SK-N-SH treated with all-trans-retinoic acid at 6 μM for 48 hours (cell line): ENCODE results near the gene BNC2.

Experiments used
- ARNTL ChIP-seq: fragments of 450-650 bp; formaldehyde crosslinking; IDR thresholded peaks from 2 replicates; pipeline ENCODE4 v1.5.0; 2020; ENCODE audit warnings: low read depth, mild to moderate bottlenecking, moderate library complexity, borderline replicate concordance
- BACH2 ChIP-seq: fragments of 250-450 bp; sonication (Bioruptor Pico); IDR thresholded peaks from 2 replicates; pipeline ENCODE4 v1.9.0; 2021; ENCODE audit warnings: mild to moderate bottlenecking, borderline replicate concordance
- CSRNP3 ChIP-seq: fragments of 250-450 bp; sonication (Bioruptor Pico); IDR thresholded peaks from 2 replicates; pipeline ENCODE4 v1.5.1; 2021; ENCODE audit warnings: mild to moderate bottlenecking, moderate library complexity
- ISL1 ChIP-seq: fragments of 250-450 bp; sonication (Bioruptor Pico); IDR thresholded peaks from 2 replicates; pipeline ENCODE4 v2.1.2; 2022; ENCODE audit warnings: mild to moderate bottlenecking, moderate library complexity
- POU6F1 ChIP-seq: fragments of 250-450 bp; sonication (Bioruptor Pico); IDR thresholded peaks from 2 replicates; pipeline ENCODE4 v1.8.0; 2021; ENCODE audit warnings: low read depth, mild to moderate bottlenecking, moderate library complexity, borderline replicate concordance
- PPARA ChIP-seq: fragments of 250-450 bp; sonication (Bioruptor Pico); IDR thresholded peaks from 2 replicates; pipeline ENCODE4 v1.5.0; 2020; ENCODE audit warnings: mild to moderate bottlenecking, borderline replicate concordance
- TCF4 ChIP-seq: fragments of 250-450 bp; sonication (Bioruptor Pico); IDR thresholded peaks from 2 replicates; pipeline ENCODE4 v1.8.0; 2021; ENCODE audit warnings: mild to moderate bottlenecking, moderate library complexity, borderline replicate concordance
- TOX ChIP-seq: fragments of 250-450 bp; sonication (Bioruptor Pico); IDR thresholded peaks from 2 replicates; pipeline ENCODE4 v1.8.0; 2021; ENCODE audit warnings: mild to moderate bottlenecking, moderate library complexity, borderline replicate concordance
- TSHZ2 ChIP-seq: fragments of 250-450 bp; sonication (Bioruptor Pico); IDR thresholded peaks from 2 replicates; pipeline ENCODE4 v1.5.0; 2020; ENCODE audit warnings: mild to moderate bottlenecking, moderate library complexity
- ZC3H10 ChIP-seq: fragments of 250-450 bp; sonication (Bioruptor Pico); IDR thresholded peaks from 2 replicates; pipeline ENCODE4 v1.5.1; 2021; ENCODE audit warnings: mild to moderate bottlenecking, moderate library complexity
- ZFP3 ChIP-seq: fragments of 250-450 bp; sonication (Bioruptor Pico); IDR thresholded peaks from 2 replicates; pipeline ENCODE4 v1.5.0; 2020; ENCODE audit warnings: mild to moderate bottlenecking, moderate library complexity
- ZFP30 ChIP-seq: fragments of 450-650 bp; formaldehyde crosslinking; IDR thresholded peaks from 2 replicates; pipeline ENCODE4 v1.5.0; 2022; ENCODE audit warnings: mild to moderate bottlenecking, moderate library complexity
- ZNF8 ChIP-seq: fragments of 450-650 bp; formaldehyde crosslinking; IDR thresholded peaks from 2 replicates; pipeline ENCODE4 v1.5.0; 2020; ENCODE audit warnings: mild to moderate bottlenecking, moderate library complexity
- TF ChIP-seq, protein P1 (sequence below): fragments of 250-450 bp; sonication (Bioruptor Pico); IDR thresholded peaks from 2 replicates; pipeline ENCODE4 v1.8.0; 2020; ENCODE audit warnings: mild to moderate bottlenecking, moderate library complexity, borderline replicate concordance

GRCh38 chr9:16626577-16627130 is 243.8 kb downstream of the BNC2 start:
- TF ChIP-seq, protein P1, sequence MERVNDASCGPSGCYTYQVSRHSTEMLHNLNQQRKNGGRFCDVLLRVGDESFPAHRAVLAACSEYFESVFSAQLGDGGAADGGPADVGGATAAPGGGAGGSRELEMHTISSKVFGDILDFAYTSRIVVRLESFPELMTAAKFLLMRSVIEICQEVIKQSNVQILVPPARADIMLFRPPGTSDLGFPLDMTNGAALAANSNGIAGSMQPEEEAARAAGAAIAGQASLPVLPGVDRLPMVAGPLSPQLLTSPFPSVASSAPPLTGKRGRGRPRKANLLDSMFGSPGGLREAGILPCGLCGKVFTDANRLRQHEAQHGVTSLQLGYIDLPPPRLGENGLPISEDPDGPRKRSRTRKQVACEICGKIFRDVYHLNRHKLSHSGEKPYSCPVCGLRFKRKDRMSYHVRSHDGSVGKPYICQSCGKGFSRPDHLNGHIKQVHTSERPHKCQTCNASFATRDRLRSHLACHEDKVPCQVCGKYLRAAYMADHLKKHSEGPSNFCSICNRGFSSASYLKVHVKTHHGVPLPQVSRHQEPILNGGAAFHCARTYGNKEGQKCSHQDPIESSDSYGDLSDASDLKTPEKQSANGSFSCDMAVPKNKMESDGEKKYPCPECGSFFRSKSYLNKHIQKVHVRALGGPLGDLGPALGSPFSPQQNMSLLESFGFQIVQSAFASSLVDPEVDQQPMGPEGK (CRISPR knock-in tag) = no peak
- TF ChIP-seq ZNF8 (CRISPR knock-in tag) (no peak), ZFP3 (CRISPR knock-in tag) (no peak), TOX (CRISPR knock-in tag) (no peak), ISL1 (CRISPR knock-in tag) (no peak), POU6F1 (CRISPR knock-in tag) (no peak), ZFP30 (no peak), TCF4 (CRISPR knock-in tag) (no peak), PPARA (CRISPR knock-in tag) (no peak), ZC3H10 (CRISPR knock-in tag) (no peak), ARNTL (CRISPR knock-in tag) (no peak), BACH2 (CRISPR knock-in tag) (no peak), TSHZ2 (no peak), CSRNP3 (CRISPR knock-in tag) (no peak)
